ENCODE data around the gene RYR2. TPM values are rescaled to one million over a fixed set of nuclear protein-coding genes. Genes with fewer than 3 reads are reported as not detected.

Gene RYR2
- total RNA-seq, 1 experiment from 2014 or later, result 2.8 TPM

DNA sequence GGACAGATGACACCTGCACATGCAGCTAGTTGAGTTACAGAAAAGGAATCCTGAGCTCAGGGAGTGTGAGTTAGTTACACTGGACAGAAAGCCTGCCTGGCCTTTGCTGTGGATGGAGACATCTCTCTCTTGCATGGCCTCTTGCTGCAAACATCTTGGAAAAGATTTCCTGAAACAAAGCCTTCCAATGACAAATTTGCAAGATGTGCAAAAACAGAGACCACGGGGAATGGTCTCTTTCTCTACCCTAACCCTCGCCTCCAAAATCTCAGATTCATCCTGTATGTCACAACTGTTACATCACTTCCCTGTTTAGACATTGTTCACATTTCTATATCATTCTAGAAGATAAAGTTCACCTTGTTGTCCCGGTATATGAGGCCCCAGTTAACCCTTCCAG lies 415.6 kb downstream of the RYR2 start:
- TF ChIP-seq EZH2 (IDR thresholded peaks at IDR 0.05; ENCODE audit: borderline replicate concordance, low read depth, low read length, poor library complexity, severe bottlenecking), result no peak
- TF ChIP-seq, protein P1, sequence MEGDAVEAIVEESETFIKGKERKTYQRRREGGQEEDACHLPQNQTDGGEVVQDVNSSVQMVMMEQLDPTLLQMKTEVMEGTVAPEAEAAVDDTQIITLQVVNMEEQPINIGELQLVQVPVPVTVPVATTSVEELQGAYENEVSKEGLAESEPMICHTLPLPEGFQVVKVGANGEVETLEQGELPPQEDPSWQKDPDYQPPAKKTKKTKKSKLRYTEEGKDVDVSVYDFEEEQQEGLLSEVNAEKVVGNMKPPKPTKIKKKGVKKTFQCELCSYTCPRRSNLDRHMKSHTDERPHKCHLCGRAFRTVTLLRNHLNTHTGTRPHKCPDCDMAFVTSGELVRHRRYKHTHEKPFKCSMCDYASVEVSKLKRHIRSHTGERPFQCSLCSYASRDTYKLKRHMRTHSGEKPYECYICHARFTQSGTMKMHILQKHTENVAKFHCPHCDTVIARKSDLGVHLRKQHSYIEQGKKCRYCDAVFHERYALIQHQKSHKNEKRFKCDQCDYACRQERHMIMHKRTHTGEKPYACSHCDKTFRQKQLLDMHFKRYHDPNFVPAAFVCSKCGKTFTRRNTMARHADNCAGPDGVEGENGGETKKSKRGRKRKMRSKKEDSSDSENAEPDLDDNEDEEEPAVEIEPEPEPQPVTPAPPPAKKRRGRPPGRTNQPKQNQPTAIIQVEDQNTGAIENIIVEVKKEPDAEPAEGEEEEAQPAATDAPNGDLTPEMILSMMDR (conservative IDR thresholded peaks at IDR 0.05; ENCODE audit: low read depth, low read length), result no peak
- H3K4me3 ChIP-seq (ENCODE audit: low read depth, low read length, poor library complexity, severe bottlenecking), result no peak overlapping the region
- no peaks in the 10 kb centered on the region for H3K36me3 ChIP-seq (ENCODE audit: insufficient read depth, low read length, poor library complexity, severe bottlenecking)
- ChIA-PET CTCF (no interaction called here), POLR2A (ENCODE audit: low non-redundant PET) (no interaction called here)
- no peaks in the 10 kb centered on the region for H3K4me1 ChIP-seq (ENCODE audit: insufficient read depth, low read length, poor library complexity, severe bottlenecking)
- H3K9me3 ChIP-seq (ENCODE audit: low read depth, low read length, poor library complexity, severe bottlenecking), result no peaks in the 10 kb centered on the region
- no peak overlapping the region for H3K27ac ChIP-seq (ENCODE audit: low read depth, low read length, poor library complexity, severe bottlenecking)
- BruUV-seq (replicated peaks), result no TSS peak
- intact Hi-C loops (cut with micrococcal nuclease; ENCODE audit: unreplicated experiment), result no loop called here
- DNase-seq (ENCODE audit: low spot score), result no peak
- H3K27me3 ChIP-seq (replicated peaks; ENCODE audit: insufficient read depth, low read depth, low read length, poor library complexity), result no peaks in the 10 kb centered on the region

DNA sequence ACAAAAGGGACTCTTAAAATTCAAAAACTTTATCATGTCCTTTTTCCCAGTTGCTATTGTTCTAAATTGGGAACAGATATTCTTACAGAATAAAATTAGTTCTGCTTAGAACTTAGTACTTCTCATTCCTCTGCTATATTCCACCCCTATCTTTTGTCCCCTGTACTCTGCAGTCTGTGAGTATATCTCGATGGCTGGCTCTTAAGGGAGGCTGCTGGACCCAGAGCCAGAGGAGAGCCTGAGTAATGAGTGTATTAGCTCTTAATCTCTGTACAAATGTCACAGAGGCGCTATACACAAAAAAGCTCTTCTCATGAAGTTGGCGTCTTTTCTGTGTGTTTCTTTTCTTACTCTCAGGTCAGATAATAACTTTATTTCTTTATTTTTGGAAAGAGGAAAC lies 425.3 kb downstream of the RYR2 start:
- H3K36me3 ChIP-seq (ENCODE audit: insufficient read depth, low read length, poor library complexity, severe bottlenecking), result no peaks in the 10 kb centered on the region
- H3K4me3 ChIP-seq (ENCODE audit: low read depth, low read length, poor library complexity, severe bottlenecking), result no peak overlapping the region
- H3K9me3 ChIP-seq (ENCODE audit: low read depth, low read length, poor library complexity, severe bottlenecking), result no peaks in the 10 kb centered on the region
- POLR2A ChIA-PET (ENCODE audit: low non-redundant PET), result no interaction called here
- TF ChIP-seq, protein P1 (conservative IDR thresholded peaks at IDR 0.05; ENCODE audit: low read depth, low read length), result no peak
- TF ChIP-seq EZH2 (IDR thresholded peaks at IDR 0.05; ENCODE audit: borderline replicate concordance, low read depth, low read length, poor library complexity, severe bottlenecking), result no peak
- DNase-seq (ENCODE audit: low spot score), result no peak
- BruUV-seq (replicated peaks), result no TSS peak
- no peaks in the 10 kb centered on the region for H3K27me3 ChIP-seq (replicated peaks; ENCODE audit: insufficient read depth, low read depth, low read length, poor library complexity)
- no peak overlapping the region for H3K27ac ChIP-seq (ENCODE audit: low read depth, low read length, poor library complexity, severe bottlenecking)
- no peaks in the 10 kb centered on the region for H3K4me1 ChIP-seq (ENCODE audit: insufficient read depth, low read length, poor library complexity, severe bottlenecking)
- CTCF ChIA-PET, result no interaction called here
- intact Hi-C loops (cut with micrococcal nuclease; ENCODE audit: unreplicated experiment), result no loop called here

DNA sequence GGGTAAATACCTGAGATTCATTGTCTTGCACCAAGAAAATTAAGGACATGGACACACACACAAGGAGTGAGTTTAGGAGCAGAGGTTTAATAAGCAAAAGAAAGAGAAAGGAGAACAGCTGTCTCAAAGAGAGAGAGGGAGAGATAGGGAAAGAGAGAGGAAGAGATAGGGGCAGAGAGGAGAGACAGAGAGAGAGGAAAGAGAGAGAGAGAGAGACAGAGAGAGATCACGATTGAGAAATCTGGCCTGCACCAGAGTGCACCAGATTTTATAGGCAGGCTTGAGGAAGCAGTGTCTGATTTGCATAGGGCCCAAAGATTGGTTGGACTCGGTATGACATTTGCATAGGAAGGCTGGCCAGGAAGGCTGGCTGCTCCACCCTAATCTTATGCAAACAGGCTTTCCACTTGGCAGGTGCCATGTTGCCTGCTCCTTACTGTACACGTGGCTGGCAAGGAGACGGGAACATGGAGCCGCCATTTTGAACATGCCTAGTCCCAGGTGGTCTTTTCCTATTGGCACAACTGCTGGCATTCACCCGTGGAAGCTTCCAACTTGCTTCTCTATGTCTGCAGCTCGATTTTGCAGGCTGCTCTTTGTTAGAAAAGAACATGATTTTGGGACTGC lies 428.8 kb downstream of the RYR2 start:
- POLR2A ChIA-PET (ENCODE audit: low non-redundant PET), result no interaction called here
- H3K4me3 ChIP-seq (ENCODE audit: low read depth, low read length, poor library complexity, severe bottlenecking), result no peak overlapping the region
- no peaks in the 10 kb centered on the region for H3K27me3 ChIP-seq (replicated peaks; ENCODE audit: insufficient read depth, low read depth, low read length, poor library complexity)
- H3K9me3 ChIP-seq (ENCODE audit: low read depth, low read length, poor library complexity, severe bottlenecking), result no peaks in the 10 kb centered on the region
- peak; percentile 61 for DNase-seq (ENCODE audit: low spot score)
- no TSS peak for BruUV-seq (replicated peaks)
- no peak overlapping the region for H3K27ac ChIP-seq (ENCODE audit: low read depth, low read length, poor library complexity, severe bottlenecking)
- no peaks in the 10 kb centered on the region for H3K36me3 ChIP-seq (ENCODE audit: insufficient read depth, low read length, poor library complexity, severe bottlenecking)
- no peak for TF ChIP-seq EZH2 (IDR thresholded peaks at IDR 0.05; ENCODE audit: borderline replicate concordance, low read depth, low read length, poor library complexity, severe bottlenecking)
- TF ChIP-seq, protein P1 (conservative IDR thresholded peaks at IDR 0.05; ENCODE audit: low read depth, low read length), result no peak
- CTCF ChIA-PET, result no interaction called here
- no peaks in the 10 kb centered on the region for H3K4me1 ChIP-seq (ENCODE audit: insufficient read depth, low read length, poor library complexity, severe bottlenecking)
- intact Hi-C loops (cut with micrococcal nuclease; ENCODE audit: unreplicated experiment), result no loop called here

All from A673 (cell line).